Measurements from ENCODE around the gene AIFM1.

Gene AIFM1

DNA sequence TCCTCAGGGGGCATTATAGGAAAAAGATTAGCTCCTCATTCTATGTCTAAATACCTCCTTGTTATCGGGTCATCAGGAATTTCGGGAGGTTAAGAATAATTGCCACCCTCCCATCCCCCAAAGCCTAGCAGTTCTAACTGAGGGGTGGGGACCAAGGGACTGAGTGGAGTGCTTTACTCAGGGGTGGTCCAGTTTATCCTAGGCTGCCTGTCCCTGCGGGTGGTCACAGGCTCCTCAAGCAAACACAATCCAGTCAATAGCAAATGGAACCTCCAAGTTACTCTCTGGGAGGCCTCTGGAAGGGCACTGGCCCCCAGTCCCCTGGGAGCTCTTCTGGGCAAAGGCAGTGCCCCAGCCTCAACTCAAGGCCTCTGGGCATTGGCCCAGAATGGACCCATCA lies 62.0 kb downstream of the AIFM1 start:
- DNase-seq: no peak
- TF ChIP-seq POLR2A (IDR thresholded peaks at IDR 0.05; ENCODE audit: low read length): no peak
- no peak for TF ChIP-seq GATA1 (IDR thresholded peaks at IDR 0.05; ENCODE audit: low read depth, low read length)

DNA sequence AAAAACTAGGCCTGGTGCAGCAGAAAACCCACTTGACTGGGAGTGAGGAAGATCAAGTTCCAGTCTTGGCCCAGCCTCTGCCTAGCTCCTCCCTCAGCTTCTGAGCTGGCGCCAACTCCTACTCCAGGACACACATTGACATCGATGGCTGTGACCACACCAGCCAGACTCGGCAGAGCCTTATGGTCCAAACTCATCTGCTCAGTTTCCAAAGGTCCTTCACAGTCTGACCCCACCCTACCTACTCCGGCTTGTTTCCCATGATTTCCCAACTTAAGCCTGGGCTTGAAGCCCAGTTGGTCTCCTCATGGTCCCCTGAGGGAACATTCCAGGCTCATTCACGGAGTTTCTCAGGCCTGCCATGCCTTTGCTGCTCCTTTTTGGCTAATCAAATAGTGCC lies 65.5 kb downstream of the AIFM1 start:
- no peak for DNase-seq
- no peak for TF ChIP-seq POLR2A (IDR thresholded peaks at IDR 0.05; ENCODE audit: low read length)
- no peak for TF ChIP-seq GATA1 (IDR thresholded peaks at IDR 0.05; ENCODE audit: low read depth, low read length)

DNA sequence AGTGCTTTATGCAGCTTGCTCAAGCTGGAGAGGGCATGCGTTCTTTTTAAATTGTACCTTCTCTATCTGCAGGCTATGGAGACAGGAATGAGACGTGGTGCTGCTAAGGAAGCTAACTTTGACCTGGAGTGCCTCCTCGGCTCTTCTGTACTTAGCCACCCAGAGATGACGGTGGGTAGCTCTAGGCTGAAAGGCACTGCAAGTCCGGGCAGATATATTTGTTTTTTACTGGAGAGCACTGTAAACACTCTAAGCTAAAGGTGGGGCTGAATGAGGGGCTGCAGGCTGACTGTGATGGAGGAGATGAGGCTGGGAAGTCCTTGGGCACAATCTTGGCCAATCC lies 67.5 kb downstream of the AIFM1 start:
- no peak for DNase-seq
- TF ChIP-seq POLR2A (IDR thresholded peaks at IDR 0.05; ENCODE audit: low read length) (no peak), GATA1 (IDR thresholded peaks at IDR 0.05; ENCODE audit: low read depth, low read length) (no peak)

DNA sequence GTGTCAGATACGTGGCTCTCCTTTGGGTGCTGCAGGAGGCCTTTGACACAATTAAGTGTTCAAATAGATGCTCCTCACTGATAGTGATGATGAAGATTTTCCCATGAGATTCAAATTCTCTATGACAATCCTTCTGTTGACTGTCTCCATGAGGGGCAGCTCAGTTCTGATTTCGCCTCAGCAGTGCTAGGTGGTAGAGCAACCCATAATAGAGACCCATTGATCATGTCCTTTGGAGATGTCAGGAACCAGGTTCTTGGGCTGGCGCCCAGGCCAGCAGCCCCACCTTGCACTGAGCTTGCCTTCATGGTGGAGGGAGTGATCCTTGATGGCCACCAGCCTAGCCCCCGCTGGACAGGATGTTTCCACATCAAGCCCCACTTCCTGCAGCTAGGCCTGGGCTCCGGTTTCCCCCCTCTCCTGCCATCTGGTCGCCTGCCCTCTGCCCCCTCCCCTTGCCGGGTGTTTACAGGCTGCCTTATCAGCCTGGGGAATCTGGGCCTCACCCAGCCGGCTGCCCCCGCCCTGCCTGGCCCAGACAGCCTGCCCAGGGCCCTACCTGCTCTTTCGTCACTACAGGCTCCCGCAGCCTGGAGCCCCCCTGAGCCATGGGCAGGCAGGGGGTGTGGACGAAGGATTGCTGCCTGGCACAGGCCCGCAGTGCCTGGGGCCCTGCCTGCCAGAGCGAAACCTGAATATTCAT lies 68.0 kb downstream of the AIFM1 start:
- peak; percentile 74 for DNase-seq
- TF ChIP-seq POLR2A (IDR thresholded peaks at IDR 0.05; ENCODE audit: low read length) (no peak), GATA1 (IDR thresholded peaks at IDR 0.05; ENCODE audit: low read depth, low read length) (peak; percentile 68)

DNA sequence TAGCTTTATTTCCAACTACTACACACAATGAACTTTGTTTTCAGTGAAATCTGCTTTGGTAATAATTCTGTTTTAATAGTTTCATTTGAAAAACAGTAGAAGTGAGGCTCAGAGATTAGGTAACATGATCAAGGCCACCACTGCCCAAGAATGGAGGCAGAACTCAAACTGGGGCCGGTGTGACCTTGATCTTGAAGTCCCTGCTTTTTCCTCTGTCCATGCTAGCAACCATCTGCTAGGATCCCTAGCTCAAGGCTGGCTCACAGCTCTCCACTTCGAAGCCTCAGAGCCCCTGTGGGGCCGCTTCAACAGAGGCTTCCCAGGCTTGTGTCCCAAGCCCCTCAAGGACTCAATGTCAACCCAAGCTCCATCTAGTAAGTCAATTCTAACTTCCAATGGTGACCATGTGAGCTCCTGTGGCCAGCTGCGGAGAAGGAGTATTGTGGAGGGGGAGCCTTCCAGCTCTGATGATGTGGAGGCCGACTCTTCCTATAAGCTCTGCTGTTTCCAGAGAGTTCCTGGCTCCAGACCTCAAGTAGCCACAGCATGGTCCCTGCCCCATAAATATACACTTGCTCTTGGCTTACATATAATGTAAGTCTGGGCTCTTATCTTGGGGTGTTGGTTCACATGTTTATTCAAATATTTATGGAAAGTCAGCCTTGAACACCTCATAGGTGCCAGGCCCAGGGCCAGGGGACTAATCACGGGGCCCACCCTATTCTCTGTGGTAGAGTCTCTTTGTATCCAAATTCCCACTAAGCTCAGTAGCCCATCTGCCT lies 70.2 kb downstream of the AIFM1 start:
- no peak for DNase-seq
- TF ChIP-seq POLR2A (IDR thresholded peaks at IDR 0.05; ENCODE audit: low read length) (no peak), GATA1 (IDR thresholded peaks at IDR 0.05; ENCODE audit: low read depth, low read length) (no peak)

DNA sequence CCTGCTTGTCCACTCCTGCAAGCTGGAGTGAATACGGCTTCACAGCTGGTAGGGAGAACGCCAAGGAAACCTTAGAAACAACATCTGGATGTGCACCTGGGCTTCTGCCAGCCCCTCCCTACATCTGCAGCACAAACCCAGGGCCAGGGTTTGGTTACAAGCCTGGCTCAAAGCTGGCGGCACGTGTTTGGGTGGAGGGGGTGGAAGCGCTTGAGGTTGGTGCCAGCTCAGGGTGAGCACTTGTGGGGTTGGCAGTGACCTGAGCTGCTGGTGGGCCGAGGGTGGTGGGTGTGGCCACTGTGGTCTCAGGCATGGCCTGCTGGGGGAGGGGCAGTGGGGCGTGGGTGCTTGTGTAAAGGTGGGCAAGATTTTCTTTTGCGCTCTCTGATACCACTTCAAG lies 70.9 kb downstream of the AIFM1 start:
- DNase-seq: no peak
- TF ChIP-seq GATA1 (IDR thresholded peaks at IDR 0.05; ENCODE audit: low read depth, low read length) (no peak), POLR2A (IDR thresholded peaks at IDR 0.05; ENCODE audit: low read length) (no peak)

DNA sequence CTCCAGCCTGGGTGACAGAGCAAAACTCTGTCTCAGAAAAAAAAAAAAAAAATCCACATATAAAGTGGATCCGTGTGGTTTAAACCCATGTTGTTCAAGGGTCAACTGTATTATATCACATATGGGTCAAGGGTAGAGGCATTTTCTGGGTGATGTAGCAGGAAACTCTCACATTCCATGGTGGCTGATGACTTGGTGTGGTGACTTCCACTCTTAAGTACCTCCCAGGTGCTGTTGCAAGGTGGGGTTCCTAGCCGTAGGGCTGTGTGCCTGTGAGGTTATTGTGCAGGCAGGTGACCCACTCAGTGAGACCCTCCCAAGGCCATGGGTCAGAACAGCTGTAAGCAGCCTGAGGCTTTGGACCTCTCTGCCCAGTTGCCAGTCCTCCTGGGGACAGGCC lies 72.4 kb downstream of the AIFM1 start:
- no peak for DNase-seq
- TF ChIP-seq GATA1 (IDR thresholded peaks at IDR 0.05; ENCODE audit: low read depth, low read length) (no peak), POLR2A (IDR thresholded peaks at IDR 0.05; ENCODE audit: low read length) (no peak)

DNA sequence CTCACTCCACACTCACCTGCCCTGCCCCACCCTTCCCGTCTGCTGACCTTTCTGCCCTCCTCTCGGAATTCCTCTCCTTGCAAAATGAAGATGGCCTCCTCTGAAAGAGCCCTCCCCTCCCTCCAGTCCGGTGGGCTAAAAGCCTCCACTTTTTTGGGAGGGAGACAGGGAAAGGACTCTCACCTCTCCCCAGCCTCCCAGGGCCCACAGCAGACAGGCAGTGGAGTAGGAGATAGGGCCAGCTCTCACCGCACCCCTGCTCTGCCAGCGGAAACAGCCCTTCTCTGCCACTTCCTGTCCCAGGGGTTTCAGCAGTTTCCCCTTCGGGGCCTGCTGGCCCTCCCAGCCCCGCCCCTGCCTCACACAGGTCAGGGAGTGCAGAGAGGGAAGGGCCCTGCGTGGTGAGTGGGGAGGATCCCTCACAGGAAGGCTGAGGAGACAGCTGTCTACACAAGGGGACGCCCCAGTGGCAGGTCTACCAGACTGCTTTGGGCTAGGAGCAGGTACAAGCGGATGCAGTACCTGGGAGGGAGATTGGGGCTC lies 73.6 kb downstream of the AIFM1 start:
- peak; percentile 26 to 41 for DNase-seq
- TF ChIP-seq POLR2A (IDR thresholded peaks at IDR 0.05; ENCODE audit: low read length) (no peak), GATA1 (IDR thresholded peaks at IDR 0.05; ENCODE audit: low read depth, low read length) (no peak)

DNA sequence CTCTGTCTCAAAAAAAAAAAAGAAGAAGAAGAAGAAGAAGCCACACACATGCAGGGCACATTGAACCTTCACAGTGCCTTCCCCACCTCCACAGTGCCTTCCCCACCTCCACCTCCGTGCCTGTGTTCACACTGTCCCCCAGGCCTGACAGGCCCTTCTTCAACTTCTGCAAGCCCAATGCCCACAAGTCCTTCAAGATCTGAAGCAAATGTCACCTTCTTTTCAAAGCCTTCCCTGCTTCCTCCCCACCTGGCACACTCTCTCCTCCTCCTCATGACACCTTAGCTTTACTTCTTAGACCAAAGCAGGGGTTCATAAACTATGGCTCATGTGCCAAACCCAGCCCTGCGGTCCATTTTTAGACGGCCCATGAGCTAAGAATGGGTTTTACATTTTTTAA lies 75.3 kb downstream of the AIFM1 start:
- TF ChIP-seq POLR2A (IDR thresholded peaks at IDR 0.05; ENCODE audit: low read length): no peak
- no peak for DNase-seq

DNA sequence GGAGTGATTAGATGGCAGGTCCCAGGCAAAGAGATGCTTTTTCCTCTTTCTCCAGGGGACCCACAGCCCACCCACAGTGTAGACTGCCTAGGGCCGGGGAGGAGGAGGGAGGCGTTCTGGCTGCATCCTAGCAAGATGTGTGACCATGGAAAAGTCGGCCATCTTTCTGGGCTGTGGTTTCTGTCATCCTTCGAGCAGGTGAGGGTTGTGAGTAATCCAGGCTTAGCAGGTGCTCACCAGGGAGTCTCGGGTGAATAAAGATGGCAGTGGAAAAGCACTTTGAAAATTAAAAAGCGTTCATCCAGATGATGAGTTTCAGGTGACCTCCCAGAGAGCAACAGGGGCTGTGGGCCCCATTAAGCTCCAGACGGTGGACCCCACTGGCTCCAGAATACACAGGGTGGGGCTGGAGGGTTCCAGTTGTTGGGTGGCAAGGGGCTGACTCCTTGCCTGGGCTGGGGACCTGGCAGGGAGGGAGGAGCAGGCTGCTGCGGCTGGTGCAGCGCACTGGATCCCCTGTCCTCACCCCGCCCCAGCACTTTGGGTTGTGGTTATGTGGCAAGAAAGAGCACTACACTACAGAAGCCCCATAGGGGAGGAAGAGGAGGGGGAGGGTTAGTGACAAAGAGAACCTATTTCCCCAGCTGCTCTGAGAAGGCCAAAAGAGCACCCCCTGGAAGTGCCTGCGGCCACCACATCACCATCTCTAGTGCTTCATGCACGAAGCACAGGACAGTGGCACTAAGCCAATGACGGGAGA lies 79.0 kb downstream of the AIFM1 start:
- no peak for TF ChIP-seq GATA1 (IDR thresholded peaks at IDR 0.05; ENCODE audit: low read depth, low read length)
- TF ChIP-seq POLR2A (IDR thresholded peaks at IDR 0.05; ENCODE audit: low read length): no peak

DNA sequence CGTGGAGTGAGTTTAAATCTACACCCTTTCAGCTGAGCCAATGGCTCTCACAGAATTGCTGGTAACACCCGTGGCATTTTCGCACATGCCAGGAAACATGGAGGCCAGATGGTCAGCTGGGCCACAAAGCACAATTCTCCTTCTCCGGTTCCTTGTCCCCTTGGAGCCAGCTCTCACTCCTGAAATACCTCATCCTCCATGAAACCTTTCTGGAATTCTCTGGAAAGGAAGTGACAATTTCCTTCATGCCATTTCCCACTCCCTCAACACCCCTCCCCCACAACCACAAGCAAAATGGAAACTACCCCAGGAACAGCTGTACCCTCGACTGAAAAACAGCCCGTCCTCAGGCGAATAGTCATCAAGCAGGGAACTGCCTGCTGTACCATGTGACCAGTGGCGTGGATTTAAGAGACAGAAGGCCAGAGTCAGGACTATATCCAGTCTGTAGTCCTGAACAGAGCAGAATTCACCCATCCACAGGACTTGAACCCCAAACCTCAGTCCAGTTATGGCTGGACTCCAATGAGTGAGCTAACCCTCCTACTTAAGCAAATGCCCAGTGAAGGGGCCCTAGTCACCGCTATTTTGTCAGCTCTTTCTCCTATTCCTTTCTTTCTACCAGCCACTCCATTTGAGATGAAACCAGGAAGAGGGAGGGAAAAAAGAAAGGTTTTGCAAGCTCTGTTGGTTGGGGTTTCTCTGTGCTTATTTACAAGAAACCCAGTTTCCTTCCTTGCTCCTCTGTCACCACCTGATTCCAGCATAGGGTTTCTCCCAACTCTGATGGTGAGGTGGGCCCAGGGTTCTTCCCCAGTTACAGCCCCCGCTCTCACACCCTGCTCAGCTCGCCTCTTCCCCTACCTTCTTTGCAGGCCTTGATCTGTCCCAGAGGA lies 79.8 kb downstream of the AIFM1 start:
- no peak for TF ChIP-seq POLR2A (IDR thresholded peaks at IDR 0.05; ENCODE audit: low read length)
- no peak for TF ChIP-seq GATA1 (IDR thresholded peaks at IDR 0.05; ENCODE audit: low read depth, low read length)
- no peak for DNase-seq

More for the DNA sequence above, 79.0 kb downstream of the AIFM1 start:
- no peak for DNase-seq

DNA sequence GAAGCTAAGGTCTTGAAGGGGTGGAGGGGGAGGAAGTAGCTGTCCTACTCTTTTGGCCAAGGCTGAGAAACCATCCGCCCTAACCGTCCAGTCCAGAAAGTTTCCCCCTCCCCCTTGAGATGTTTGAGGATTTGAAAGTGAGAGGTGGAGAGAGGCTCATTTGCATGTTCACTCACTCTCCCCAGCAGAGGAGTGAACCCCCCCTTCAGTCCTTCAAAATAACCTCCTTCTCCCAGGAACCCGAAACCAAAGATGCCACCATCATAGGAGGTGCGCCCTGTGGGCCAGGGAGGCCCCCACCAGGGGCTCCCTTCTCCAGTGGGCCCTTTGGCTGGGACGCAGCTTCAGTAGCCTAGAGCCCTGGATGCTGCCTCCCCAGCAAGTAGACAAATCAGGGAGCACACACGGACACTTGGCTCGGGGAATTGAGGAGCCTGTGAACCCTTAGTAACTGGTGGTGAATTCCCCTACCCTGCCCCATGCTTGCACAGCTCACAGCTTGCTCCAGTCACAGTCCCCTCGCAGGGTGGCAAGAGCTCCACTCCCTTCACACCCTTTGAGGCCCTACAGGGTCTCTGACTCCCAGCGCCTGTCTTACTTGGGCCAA lies 80.9 kb downstream of the AIFM1 start:
- no peak for TF ChIP-seq POLR2A (IDR thresholded peaks at IDR 0.05; ENCODE audit: low read length)
- TF ChIP-seq GATA1 (IDR thresholded peaks at IDR 0.05; ENCODE audit: low read depth, low read length): no peak
- DNase-seq: no peak

All from erythroblast (primary cell).